GM18868 (cell line): ENCODE data around the gene PTGR3.

Experiments
- ATAC-seq: cut with Tn5 transposase; IDR thresholded peaks from one replicate; pipeline ENCODE4 v1.9.1; 2021; ENCODE audit warnings: mild to moderate bottlenecking, moderate library complexity; ENCODE audit not compliant: unreplicated experiment

PTGR3 gene

DNA sequence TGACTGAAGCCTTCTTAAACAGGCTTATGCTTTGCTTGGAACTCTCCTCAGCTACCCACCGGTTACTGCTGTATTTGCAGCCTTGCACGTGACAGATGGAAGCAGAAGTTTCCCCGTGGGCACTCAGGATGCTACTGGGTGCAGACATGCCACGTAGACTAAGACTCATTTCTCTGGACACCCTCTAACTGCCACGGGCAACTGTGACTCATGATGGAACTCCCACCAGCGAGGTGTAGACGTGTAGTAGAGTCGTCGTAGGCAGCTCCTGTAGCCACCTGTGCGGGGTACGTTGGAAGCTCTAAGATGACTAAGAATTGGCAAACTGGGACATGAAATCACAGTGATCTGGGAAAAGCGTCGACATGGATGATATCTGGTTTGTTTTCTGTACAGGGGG, 29.2 kb upstream of the PTGR3 start:
- ATAC-seq, result no peak

DNA sequence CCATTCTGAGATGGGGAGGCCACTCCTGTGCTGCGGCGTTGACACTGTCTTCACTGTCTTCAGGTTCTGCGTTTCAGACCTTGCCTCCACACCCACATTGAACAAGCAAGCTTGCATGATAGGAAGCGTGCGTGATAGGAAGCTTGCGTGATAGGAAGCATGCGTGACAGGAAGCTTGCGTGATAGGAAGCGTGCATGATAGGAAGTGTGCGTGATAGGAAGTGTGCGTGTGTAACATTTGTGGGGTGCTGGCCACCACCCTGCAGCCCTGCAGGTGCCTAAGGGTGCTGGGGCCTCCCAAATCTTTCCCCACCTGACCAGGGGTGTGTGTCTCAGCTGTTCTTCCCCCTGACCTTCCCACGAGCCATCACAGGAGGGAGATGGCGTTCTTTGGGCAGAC, 27.0 kb upstream of the PTGR3 start:
- ATAC-seq, result no peak

DNA sequence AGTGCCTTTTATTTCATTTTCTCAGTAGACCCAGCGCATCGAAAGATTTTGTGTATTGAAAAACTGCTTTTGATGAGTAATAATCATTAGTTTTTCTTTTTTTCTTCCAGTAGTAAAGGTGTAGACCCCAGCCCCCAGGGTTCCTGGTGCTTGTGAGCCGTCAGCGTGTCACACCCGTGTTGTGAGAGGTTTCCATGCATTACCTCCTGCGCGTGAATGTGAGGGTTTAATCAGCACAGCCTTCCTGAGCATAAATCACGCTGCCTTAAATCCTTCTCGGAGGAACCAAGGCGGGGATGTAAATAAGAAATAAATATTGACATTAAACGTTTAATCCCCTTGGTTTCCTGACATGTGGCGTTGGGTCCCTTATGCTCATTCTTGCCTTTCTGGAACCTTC, 26.0 kb upstream of the PTGR3 start:
- ATAC-seq, result no peak

DNA sequence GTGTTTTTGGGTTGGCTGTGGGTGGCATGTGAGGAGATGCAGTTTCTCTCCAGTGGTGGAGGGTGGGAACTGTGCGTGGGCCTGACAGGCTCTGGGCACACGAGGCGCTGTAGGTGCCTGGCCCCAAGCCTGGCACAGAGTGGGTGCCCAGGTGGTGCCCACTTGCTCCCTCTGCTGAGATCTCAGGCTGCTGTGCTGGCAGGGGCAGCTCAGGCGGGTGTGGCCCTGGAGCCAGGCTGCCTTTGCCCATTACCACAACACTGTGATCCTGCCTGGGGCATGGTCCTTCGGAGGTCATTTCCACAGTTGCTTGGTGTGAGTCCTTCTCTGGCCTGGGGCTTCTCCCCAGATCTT, 22.1 kb upstream of the PTGR3 start:
- ATAC-seq, result no peak

DNA sequence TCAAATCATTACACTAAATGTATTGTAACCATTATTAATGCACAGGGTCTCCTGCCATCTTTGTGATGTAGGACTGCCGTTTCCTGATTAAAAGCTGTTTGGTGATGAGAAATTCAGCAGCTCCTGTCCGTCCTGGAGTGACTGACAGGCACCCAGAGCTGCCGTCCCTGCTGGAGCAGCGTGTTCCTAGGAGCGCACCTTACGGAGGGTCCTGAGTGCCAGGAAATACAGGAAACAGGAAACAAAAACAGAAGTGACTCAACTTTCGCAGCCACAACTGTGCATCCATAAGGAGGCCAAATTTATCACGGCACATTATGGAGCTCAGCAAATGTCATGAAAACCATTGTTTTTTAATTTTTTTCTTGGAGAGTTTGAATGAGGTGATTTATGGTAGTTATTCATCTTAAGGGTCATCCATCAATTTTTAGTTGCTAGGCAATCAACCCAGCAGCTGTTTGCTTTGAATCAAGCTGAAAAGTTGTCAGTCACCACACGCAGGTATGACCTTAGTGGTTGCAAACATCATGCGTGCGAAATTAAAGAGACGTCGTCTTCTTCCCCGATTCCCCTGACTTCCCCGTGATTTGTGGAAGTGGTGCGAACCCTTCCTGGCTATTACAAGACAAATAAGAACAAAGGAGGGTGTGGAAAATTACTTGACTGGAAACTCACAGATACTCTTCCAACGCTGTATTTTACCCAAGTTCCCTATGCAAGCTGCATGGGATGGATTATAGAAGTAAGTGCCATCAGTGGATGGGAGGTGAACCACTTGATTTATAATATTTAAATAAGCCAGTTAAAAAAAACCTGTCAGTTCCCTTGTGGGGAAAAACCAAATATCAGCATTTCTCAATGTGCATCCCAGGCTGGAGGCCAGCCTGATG, 21.5 kb upstream of the PTGR3 start:
- ATAC-seq, result no peak

DNA sequence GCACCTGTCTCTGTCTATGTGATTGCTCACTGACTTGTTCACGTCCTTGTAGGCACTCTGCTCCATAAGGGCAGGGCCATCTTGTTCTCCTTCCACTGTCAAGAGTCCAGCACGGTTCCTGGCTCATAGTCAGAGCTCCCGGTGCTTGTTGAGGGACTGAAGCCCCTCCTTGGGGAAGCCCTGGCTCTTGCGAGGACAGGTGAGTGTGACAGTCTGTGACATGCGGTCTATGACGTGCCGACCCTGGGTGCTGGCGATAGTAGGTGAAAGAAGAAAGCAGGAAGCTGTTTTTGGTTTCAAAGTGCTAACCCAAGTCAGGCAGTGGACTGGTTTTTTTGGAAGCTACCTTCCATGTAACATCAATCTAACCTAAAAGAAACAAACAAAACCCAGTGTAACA, 20.5 kb upstream of the PTGR3 start:
- no peak for ATAC-seq

DNA sequence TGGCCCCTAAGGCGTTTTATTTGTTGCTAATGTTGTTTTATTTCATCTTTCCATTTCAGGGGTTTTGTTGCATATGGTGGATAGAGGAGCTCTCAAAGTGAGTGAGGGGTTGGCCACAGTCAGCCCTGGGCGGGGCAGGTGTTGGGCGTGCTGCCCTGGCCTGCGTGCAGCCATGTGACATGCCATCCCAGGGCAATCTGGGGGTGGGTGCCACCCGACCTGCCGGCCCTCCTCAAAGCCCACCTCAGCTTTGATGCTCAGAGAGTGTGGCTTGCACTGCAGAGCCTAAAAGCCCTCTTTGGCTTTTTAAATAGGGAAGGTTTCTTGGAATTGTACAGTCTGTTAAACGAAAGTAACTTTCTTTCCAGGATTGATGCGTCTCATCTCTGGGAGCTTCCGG, 20.0 kb upstream of the PTGR3 start:
- no peak for ATAC-seq

DNA sequence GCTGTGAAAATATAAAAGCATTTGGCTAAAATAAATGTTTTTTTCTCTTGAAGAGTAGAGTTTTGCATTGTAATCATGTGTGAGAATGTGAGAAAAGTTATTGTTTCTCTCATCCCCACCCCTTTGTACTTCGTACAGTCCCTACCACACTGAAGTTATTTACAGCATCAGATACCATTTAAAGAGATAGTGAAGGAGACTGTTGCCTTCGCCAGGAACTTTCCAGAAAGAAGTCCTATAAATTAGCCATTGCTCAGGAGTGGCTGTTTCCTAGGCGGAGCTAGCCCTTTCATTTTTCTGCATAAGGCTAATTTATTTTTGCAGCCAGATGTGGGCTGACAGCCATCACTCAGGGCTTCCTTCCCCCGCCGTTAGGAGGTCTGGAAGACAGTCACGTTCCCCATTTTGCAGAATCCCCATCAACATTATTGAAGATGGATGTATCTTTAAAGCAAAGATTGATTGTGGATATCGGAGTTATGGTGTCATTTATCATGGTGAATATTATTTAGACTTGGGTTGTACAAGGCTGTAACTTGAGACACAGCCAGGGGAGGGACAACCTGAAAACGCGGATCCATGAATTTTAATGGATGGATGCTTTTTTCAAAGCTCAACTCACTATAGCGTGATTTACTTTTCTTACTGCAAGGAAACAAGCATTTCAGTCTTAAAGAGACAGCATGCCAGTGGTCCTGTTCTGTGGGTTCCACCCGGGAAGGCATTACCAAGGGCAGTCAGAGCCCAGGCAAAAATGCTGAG, 18.8 kb upstream of the PTGR3 start:
- ATAC-seq, result no peak

DNA sequence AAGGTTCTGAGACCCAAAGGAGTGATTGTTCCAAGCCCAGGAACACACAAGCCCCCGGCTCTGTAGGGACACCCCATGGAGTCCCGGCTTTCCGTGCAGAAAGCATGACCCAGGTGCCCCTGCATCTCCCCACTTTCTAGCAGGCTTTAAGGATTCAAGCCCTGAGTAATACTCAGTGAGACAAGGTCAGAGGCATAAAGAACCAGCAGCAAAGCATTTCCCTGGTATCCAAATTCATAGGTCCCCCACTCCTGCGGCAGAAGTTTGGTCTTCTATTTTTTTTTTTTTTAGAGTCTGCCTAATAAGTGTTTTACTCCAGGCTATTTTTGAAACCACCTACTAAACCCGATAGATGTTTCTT, 18.0 kb upstream of the PTGR3 start:
- ATAC-seq, result no peak

DNA sequence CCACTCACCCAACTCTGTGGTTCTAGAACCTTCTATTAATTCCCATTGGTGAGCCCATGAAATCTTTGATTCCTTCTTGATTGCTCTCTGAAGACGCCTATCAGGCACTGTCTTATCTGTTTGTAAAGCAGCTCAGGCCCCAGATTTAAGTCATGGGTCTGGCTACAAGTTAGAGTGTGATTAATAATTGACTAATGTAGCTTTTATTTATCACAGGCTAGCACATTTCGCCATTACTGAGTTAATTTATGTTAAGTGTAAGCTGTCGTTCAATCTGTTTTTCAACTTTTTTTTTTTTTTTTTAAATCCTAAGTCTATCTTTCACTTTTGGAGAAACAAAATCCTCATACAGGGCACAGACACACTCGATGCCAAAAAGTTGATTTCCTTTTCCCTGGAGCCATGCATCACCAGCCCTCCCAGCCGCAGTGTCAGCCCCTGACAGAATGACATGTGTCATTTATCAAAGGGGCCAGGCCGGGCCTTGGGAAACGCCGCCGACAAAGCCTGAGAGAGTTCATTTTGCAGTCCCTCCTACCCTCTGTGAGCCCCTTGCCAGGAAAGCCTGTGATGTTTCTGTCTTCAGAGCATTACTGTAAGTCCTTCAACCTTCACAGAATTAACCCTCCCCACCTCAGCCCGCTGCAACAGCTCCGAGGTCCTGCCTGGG, 17.5 kb upstream of the PTGR3 start:
- ATAC-seq, result no peak

DNA sequence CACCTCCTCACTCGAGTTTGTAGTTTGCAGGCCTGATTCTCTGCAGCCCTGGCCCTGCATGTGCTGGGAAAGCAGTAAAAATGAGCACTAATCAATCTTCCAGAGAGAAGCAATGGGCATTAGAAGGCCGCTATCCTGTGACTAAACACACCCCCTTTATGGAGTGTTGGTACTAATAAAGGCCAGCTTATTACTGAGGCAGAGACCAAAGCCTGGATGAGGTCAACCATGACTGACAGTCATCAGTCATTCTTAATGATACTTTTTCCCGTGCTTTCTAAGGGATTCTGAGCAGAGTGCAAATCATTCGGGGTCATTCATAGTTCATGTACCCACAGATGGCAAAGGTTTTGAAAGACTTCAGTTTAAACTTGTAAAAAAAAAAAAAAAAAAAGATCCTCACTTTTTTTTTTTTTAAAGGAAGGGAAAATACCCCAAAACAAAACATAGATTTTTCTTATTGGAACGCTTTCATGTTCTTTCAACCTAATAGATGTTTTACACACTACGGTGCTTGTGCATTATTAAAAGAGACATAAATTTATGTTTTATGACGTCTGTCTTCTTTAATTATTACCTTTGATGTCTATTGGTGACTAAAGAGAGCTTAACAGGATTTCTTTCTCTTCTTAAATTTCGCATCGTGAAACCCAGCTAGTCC, 14.9 kb upstream of the PTGR3 start:
- no peak for ATAC-seq

DNA sequence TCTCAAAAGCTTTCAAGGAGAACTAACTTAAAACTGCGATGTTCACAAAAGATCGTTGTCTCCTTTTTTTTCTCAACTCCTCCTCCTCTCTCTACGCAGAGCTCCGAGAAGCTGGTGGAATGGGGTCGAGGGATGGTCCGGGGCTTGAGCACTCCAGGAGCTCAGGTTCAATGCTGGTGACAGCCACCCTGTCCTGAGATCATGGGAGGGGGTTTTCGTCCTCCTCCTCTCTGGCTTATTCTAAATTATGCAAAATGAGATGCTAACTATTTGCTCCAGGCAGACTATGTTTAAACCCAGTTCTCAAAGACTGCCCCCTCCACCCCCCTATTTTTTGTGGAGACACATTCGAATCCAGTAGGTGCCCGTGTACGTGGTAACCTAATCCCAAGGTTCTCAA, 13.5 kb upstream of the PTGR3 start:
- ATAC-seq, result no peak

DNA sequence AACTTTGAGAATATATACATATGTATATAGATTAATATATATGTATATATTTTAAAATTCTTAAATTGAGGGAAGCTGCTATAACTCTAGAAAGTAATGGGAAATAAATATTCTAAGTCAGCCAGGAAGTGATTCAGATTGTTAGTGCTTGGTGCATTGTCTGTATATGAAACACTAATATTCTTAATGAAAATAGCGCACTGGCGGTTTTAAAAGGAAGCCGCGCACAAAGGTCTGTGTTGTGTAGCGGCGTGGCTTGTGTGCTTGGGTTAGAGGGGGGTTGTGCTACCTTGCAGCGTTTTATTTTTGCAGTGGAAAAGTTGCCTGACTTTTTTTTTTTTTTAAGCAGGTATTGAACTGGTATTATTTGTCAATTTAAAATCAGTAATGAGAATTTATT, 13.0 kb upstream of the PTGR3 start:
- ATAC-seq, result no peak

DNA sequence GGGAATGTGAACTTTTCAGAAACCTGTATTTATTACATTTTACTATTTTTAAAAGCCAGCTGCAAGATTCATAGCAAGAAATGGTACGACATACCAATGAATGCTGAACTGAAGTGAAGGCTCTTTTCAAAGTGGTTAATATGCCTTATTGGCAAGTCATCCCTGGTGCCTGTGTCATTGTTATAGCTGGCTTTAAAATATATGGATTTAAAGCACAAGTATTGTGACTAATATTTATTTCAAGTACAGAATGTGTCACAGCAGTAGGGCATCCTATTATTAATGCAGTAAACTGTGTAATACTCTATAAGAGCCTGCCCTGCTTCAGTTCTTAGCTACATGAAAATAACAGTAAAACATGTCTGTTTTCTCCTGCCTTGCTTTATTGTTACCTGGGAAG, 12.5 kb upstream of the PTGR3 start:
- ATAC-seq, result no peak

DNA sequence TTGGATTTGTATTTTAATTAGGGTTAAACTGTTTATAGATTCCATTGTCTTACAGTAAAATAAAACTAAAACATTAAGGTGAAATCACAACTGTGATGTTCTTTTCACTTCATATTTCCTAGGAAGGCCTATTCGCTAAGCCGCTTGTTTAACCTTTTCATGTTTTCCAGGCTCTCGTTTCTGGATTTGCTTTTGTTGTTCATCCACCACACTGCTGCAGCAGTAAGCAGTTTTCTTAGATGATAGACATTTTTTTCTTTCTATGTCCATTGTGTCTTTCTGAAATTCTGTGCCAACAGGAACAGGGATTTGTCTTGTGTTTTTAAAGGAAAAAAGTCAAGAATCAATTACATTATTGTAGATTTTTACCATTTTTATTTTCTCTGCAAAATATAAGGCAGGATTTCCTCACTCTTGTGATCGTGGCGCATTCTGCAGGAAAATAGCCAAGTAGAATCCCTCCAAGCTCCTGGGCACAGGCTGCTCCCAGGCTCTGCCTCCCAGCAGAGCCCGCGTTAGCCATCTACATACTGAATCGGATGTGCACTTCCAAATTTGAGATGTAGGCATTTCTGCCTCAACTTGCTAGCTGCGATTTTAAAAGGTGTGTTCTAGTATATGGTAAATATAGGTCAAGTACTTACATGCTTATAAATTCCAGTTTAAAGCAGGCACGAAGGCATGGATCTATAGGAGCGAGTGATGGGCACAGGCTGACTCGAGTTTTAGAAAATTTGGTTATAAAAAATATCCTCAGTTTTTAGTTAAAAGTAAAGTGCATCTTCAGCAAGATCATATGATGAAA, 11.8 kb upstream of the PTGR3 start:
- ATAC-seq, result no peak

DNA sequence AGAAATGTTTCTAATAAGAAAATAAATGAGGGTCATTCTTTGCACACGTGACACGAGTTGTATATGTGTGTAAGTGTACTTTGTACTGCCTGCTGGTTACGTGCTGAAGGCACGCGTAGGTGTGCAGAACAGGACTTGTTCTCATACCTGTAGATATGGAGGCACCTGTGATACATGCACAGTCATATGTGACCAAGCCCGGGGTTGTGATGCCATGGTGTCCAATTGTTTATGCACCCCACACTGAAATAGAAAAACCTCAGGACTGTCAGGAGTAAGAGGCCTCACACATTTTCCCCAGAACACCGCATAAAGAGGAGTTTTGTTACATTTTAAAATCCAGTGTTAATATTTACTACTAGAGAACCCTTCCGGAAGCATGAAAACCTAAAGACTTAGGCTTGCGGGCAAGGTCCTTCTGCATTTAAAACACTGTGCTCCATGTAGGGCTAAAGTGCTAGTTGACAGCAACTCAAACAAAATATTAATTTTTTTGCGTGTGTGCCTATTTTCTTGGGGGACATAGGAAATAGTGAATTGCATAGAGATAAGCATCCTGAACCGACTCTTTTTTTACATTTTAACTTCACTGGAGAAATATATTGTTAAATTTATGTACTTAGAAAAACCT, 10.9 kb upstream of the PTGR3 start:
- ATAC-seq, result no peak

DNA sequence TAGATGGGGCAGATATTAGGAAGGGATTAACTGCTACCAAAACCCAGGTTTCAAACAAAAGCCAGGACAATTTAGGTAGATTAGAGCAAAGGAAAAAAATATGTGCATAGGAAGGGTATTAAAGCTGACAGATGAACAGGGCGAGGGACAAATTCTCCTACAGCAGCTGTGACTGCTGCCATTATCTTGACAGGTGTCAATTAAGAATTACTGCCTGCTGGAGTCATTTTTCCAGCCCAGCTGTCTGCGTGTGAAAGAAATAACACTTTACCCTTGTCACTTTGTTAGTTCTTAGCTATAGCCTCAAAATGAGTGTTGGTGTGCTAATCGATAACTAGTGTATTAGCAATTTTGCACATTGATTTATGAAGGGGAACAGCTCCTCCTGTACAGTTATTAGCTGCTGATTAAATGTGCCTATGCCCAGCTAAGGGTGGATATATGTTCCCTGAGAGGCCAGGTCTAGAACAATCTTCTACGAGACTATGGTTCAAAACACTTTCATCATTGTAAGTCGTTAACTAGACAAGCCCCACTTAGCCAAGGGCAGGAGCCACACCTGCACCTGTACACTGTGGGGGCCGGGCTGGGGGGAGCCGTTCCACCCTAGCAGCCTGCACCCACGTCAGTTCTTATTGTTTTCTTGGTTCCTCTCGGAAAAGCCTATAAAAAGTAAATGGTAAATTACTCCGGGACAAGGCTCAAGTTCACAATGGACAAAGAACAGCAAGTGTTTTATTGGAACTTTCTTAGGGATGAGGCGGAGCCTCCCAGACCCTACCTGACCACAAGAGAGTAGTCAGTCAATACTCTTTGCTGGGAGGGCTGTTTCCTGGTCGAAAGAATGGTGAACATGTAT, 9.4 kb upstream of the PTGR3 start:
- ATAC-seq, result no peak

DNA sequence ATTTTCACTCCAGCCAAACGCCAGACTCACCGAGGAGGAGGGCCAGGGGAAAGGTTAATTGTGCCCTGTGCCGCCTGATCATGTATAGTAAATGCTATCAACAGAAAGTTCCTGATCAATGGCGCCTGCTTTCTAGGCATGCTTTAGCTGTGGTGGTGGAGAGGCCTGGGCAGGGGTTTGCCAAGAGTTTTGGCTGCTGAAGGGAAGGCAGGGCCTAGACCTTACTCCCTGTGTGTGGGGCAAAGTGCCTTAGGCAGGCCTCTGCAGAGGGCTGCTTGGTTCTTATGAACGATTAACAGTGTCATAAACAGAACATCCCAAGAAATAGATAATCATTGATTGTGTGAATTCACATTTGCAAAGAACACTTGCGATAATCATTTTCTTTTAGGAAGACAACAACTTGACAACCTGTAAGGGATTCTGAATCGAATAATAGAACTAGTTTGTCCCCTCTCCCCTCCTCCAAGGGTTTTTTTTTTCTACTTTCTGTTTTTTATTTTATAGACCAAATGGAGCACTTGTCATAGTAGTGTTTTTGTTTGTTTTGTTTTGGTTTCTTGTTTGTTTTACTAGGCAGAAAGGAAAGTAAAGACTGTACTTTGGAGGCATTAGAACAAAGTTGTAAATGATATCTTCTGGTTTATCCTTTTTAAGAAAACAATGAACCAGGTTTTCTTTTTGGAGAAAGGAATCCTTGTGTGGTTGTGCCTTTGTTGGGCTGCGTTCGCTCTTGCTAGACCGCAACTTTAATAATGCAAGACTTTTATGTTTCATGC, 8.2 kb upstream of the PTGR3 start:
- ATAC-seq, result no peak
